Keratinocyte (primary cell): ENCODE measurements around the gene MAP7D1. TPM values are rescaled to one million over a fixed set of nuclear protein-coding genes. Genes with fewer than 3 reads are reported as not detected.
A peak's percentile ranks its signal among the peaks of the same experiment; 100 is the strongest.

ENCODE experiments used
- DNase-seq: peaks from one replicate; pipeline ENCODE4 v3.0.0-alpha.2; 2011; ENCODE audit warnings: low read depth, missing footprints, low spot score
- FAIRE-seq: peaks from 2 replicates; lab custom pipeline; 2011; peaks lifted over from hg19 to GRCh38; lab: Jason Lieb, UNC
- H2AFZ ChIP-seq: 2 replicates; pipeline ENCODE4 v1.6.0; 2012; ENCODE audit warnings: low read length, control low read depth, inconsistent platforms; ENCODE audit not compliant: control insufficient read depth
- H3K27ac ChIP-seq: 2 replicates; pipeline ENCODE4 v1.5.1; 2011; ENCODE audit warnings: low read length; ENCODE audit not compliant: control insufficient read depth, insufficient read depth
- H3K27me3 ChIP-seq: 3 replicates; pipeline ENCODE4 v1.6.0; 2011; ENCODE audit warnings: low read length; ENCODE audit not compliant: control insufficient read depth, insufficient read depth; ENCODE audit errors: extremely low read depth
- H3K36me3 ChIP-seq, 2 experiments: 2 replicates in 1 of 2; 3 replicates in 1 of 2; pipeline ENCODE4 v1.5.1; 2011; ENCODE audit warnings: low read length in 2 of 2, mild to moderate bottlenecking in 1 of 2; ENCODE audit not compliant: control insufficient read depth in 2 of 2, insufficient read depth in 2 of 2; ENCODE audit errors: extremely low read depth in 1 of 2
- H3K4me1 ChIP-seq: 3 replicates; pipeline ENCODE4 v1.5.1; 2011; ENCODE audit warnings: low read length; ENCODE audit not compliant: control insufficient read depth, insufficient read depth; ENCODE audit errors: extremely low read depth
- H3K4me2 ChIP-seq: 3 replicates; pipeline ENCODE4 v1.6.0; 2011; ENCODE audit warnings: low read depth, low read length; ENCODE audit not compliant: control insufficient read depth, insufficient read depth; ENCODE audit errors: extremely low read depth
- H3K4me3 ChIP-seq, 3 experiments: fragments of 200-600 bp in 1 of 3; sonication (generic) in 1 of 3; 2 replicates in 2 of 3; 3 replicates in 1 of 3; pipeline ENCODE4 v1.5.1; 2011 to 2016; ENCODE audit warnings: low read length in 3 of 3, mild to moderate bottlenecking in 3 of 3, control low read depth in 2 of 3, inconsistent platforms in 1 of 3, low read depth in 1 of 3, mixed read lengths in 1 of 3, mixed run types in 1 of 3, moderate library complexity in 1 of 3; ENCODE audit not compliant: control insufficient read depth in 2 of 3, insufficient read depth in 2 of 3; ENCODE audit errors: extremely low read depth in 1 of 3
- H3K79me2 ChIP-seq: 2 replicates; pipeline ENCODE4 v1.6.0; 2012; ENCODE audit warnings: low read length; ENCODE audit not compliant: control insufficient read depth, insufficient read depth
- H3K9ac ChIP-seq: 3 replicates; pipeline ENCODE4 v1.6.0; 2011; ENCODE audit warnings: low read length; ENCODE audit not compliant: control insufficient read depth, insufficient read depth; ENCODE audit errors: extremely low read depth
- H3K9me1 ChIP-seq: 3 replicates; pipeline ENCODE4 v1.6.0; 2011; ENCODE audit warnings: low read length; ENCODE audit not compliant: control insufficient read depth, insufficient read depth; ENCODE audit errors: extremely low read depth
- H3K9me3 ChIP-seq: 2 replicates; pipeline ENCODE4 v1.5.1; 2012; ENCODE audit warnings: low read depth, low read length; ENCODE audit not compliant: control insufficient read depth
- H4K20me1 ChIP-seq: 3 replicates; pipeline ENCODE4 v1.6.0; 2011; ENCODE audit warnings: low read length; ENCODE audit not compliant: control insufficient read depth, insufficient read depth; ENCODE audit errors: extremely low read depth
- EZH2 ChIP-seq: IDR thresholded peaks from one replicate; pipeline ENCODE4 v1.6.1; 2012; ENCODE audit warnings: inconsistent platforms, mild to moderate bottlenecking, low read length, moderate library complexity
- dilution Hi-C: fragments of 300-500 bp; cut with MboI; formaldehyde crosslinking; loops from one replicate; pipeline ENCODE4 v1.7.0; 2020; ENCODE audit warnings: low sequenced_read_pairs; ENCODE audit not compliant: extremely low pct_ligation_motif_present
- polyA plus RNA-seq, 5 experiments: library from polyadenylated mRNA; depleted of rRNA in 3 of 5; stranded (reverse) in 3 of 5; stranded (forward) in 1 of 5; unstranded in 1 of 5; fragments of >200 nt; gene quantifications; 1 replicate in 1 of 5; 2 replicates in 3 of 5; 3 replicates in 1 of 5; pipeline versions ENCODE4 v1.2.1 to v1.2.3, GENCODE V29; 2011 to 2012; ENCODE audit warnings: missing spikeins in 2 of 5, low read depth in 1 of 5, low replicate concordance in 1 of 5
- TF ChIP-seq, protein P1 (sequence below), 3 experiments: IDR thresholded peaks in 1 of 3; conservative IDR thresholded peaks in 1 of 3; optimal IDR thresholded peaks in 1 of 3; 2 replicates in 2 of 3; 3 replicates in 1 of 3; pipeline versions ENCODE3 to v1.5.1; 2011; ENCODE audit warnings: low read length in 3 of 3, mild to moderate bottlenecking in 3 of 3, moderate library complexity in 2 of 3, control low read depth in 1 of 3, inconsistent platforms in 1 of 3; ENCODE audit not compliant: insufficient read depth in 2 of 3; ENCODE audit errors: extremely low read depth in 1 of 3

The MAP7D1 gene
- polyA plus RNA-seq, 1 donor (not counting 4 experiments of a cell fraction or from before 2014, with no cell fraction given) = 75.0 TPM

DNA sequence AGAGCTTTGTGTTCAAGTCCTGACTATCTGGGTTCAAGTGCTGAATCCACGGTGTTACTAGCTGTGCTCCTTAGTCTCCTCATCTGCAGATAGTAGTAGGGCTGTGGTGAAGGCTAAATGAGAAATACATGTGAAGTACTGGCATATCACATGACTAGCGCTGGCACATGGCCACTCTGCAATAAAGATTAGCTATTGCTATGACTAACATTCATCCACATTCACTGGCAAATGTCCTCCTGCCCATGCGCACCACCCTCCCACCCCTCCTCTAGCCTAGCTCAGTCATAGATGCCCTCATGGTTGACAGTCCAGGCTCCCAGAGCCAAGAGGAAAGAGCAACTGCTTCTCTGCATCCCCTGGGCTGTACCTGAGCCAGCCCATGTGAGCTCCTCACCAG, 22.5 kb upstream of the MAP7D1 start:
- Histone ChIP-seq H3K9me1 (no peaks in the 10 kb centered on the region), H3K9ac (no peak overlapping the region), H3K27ac (peak overlapping the region; percentile 98), H3K79me2 (peaks cover 3% of the 10 kb centered on the region), H3K27me3 (no peaks in the 10 kb centered on the region), H3K9me3 (no peaks in the 10 kb centered on the region), H2AFZ (peak overlapping the region; percentile 14), H3K4me3 (no peak overlapping the region), H4K20me1 (no peaks in the 10 kb centered on the region), H3K4me2 (peak overlapping the region; percentile 25), H3K36me3 (peaks cover 9 to 20% of the 10 kb centered on the region in 2 experiments), H3K4me1 (peaks cover 43% of the 10 kb centered on the region)
- FAIRE-seq = peak; percentile 87
- DNase-seq = peak; percentile 75
- dilution Hi-C loops = no loop called here
- TF ChIP-seq, protein P1, sequence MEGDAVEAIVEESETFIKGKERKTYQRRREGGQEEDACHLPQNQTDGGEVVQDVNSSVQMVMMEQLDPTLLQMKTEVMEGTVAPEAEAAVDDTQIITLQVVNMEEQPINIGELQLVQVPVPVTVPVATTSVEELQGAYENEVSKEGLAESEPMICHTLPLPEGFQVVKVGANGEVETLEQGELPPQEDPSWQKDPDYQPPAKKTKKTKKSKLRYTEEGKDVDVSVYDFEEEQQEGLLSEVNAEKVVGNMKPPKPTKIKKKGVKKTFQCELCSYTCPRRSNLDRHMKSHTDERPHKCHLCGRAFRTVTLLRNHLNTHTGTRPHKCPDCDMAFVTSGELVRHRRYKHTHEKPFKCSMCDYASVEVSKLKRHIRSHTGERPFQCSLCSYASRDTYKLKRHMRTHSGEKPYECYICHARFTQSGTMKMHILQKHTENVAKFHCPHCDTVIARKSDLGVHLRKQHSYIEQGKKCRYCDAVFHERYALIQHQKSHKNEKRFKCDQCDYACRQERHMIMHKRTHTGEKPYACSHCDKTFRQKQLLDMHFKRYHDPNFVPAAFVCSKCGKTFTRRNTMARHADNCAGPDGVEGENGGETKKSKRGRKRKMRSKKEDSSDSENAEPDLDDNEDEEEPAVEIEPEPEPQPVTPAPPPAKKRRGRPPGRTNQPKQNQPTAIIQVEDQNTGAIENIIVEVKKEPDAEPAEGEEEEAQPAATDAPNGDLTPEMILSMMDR (optimal IDR thresholded peaks at IDR 0.05 in 1 of 3, IDR thresholded peaks at IDR 0.05 in 1 of 3, conservative IDR thresholded peaks at IDR 0.05 in 1 of 3; ENCODE audit: extremely low read depth in 1 of 3, insufficient read depth in 2 of 3, low read length in 3 of 3) = no peak

DNA sequence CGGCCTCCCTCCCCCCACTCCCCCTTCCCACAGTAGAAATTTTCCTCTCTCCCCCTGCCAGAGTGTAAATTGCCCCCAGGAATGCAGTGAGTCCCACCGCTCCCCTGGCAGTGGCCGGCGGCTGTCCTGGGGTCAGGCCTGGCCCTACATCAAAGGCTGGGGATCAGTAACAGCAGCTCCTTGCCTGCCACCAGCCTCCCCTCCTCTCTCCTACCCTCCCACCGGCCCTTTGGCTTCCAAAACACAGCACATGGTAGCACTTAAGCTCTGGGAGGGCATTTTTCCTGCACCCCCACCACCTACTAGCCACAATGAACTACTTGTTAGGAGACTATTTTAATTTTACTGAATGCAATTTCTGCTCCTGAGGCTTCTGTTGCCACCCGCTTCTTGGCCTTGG, 21.9 kb upstream of the MAP7D1 start:
- no peaks in the 10 kb centered on the region for H3K27me3 ChIP-seq
- H4K20me1 ChIP-seq = no peaks in the 10 kb centered on the region
- H3K36me3 ChIP-seq = peaks cover 9 to 20% of the 10 kb centered on the region in 2 experiments
- H2AFZ ChIP-seq = no peak overlapping the region
- H3K4me1 ChIP-seq = peaks cover 43% of the 10 kb centered on the region
- no peak for TF ChIP-seq EZH2
- TF ChIP-seq, protein P1 (optimal IDR thresholded peaks at IDR 0.05 in 1 of 3, IDR thresholded peaks at IDR 0.05 in 1 of 3, conservative IDR thresholded peaks at IDR 0.05 in 1 of 3; ENCODE audit: extremely low read depth in 1 of 3, insufficient read depth in 2 of 3, low read length in 3 of 3) = no peak
- FAIRE-seq (no peak), DNase-seq (no peak)
- peaks cover 3% of the 10 kb centered on the region for H3K79me2 ChIP-seq
- H3K4me2 ChIP-seq = peak overlapping the region; percentile 76
- dilution Hi-C loops = no loop called here
- no peak overlapping the region for H3K4me3 ChIP-seq
- no peaks in the 10 kb centered on the region for H3K9me3 ChIP-seq
- H3K9ac ChIP-seq = peak overlapping the region; percentile 18
- peak overlapping the region; percentile 98 for H3K27ac ChIP-seq
- H3K9me1 ChIP-seq = no peaks in the 10 kb centered on the region
